ENCODE results near the gene CDK12. TPM values are rescaled to one million over a fixed set of nuclear protein-coding genes. Genes with fewer than 3 reads are reported as not detected.

Gene CDK12
- total RNA-seq, 1 experiment from 2014 or later = 51.2 TPM

DNA sequence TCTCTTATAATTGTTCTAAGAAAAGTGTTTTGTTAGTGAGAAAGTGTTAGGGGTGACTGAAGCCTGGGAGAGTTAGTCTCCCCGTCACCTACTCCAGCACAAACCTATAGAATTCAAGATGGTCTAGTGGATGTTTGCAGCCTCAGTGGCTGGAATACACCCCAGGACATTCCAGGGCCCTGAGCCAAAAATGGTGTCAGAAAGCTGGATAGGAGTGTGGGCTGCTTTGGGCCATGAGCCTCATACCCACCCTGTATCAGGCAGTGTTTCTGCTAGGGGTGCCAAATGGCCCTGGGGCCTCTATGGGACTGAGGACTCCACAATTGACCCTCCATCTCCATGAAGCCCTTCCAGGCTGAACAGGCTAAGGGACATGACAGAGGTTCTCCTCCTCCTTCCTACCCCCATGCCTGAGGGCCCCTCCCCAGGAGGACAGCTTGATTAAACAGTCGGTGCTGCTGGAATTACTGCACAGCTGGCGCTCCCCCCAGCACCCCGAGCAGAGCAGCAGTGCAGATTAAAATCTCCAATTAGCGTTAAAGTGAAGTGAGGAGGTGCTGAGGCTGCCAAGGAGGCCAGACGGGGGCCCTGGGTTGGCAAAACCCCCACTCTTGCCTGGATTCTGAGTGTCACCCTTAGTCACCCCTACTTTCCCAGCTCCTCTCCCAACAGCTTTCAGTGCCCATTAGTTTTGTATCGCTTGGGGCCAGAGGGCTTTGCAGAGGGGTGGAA is 87.4 kb downstream of the CDK12 start:
- RAD21 ChIA-PET (ENCODE audit: low non-redundant PET in 1 of 2, low total read pairs in 2 of 2, uncharacterized antibody in 2 of 2, unreplicated experiment in 2 of 2) = interaction anchor here (1.0 to 1.3 kb wide), 3 partner anchors 73 to 75 kb away, joined by 4 to 6 read pairs (median 5); no protein-coding TSS in a partner anchor

More for the DNA sequence above, 87.4 kb downstream of the CDK12 start:
- H3K79me2 ChIP-seq (ENCODE audit: insufficient read depth, low read length) = no peaks in the 10 kb centered on the region
- no peak for DNase-seq (ENCODE audit: low read depth, low spot score)
- intact Hi-C loops (cut with micrococcal nuclease) = loop anchor here (1.0 to 5.0 kb wide), 3 partner anchors 75 to 206 kb away; no protein-coding TSS in a partner anchor
- H4K20me1 ChIP-seq (ENCODE audit: insufficient read depth) = no peaks in the 10 kb centered on the region
- ATAC-seq = no peak
- H3K4me2 ChIP-seq (ENCODE audit: low read length) = no peak overlapping the region
- no peaks in the 10 kb centered on the region for H3K9me3 ChIP-seq (ENCODE audit: control insufficient read depth in 1 of 2, insufficient read depth in 1 of 2, low read depth in 1 of 2, low read length in 2 of 2)
- H3K9me2 ChIP-seq (ENCODE audit: insufficient read depth) = no peaks in the 10 kb centered on the region
- H2AFZ ChIP-seq (ENCODE audit: low read depth, low read length, poor library complexity, severe bottlenecking) = no peak overlapping the region
- no peak overlapping the region for H3K9ac ChIP-seq (ENCODE audit: low read length)
- H3K4me1 ChIP-seq (ENCODE audit: control insufficient read depth in 1 of 2, insufficient read depth in 2 of 2, low read length in 2 of 2) = peaks cover 0 to 7% of the 10 kb centered on the region in 2 experiments; a peak in 2 of 4 replicates
- no TSS peak for BruUV-seq (replicated peaks)
- H3K4me3 ChIP-seq (replicated peaks in 1 of 2; ENCODE audit: low read depth in 1 of 2, low read length in 2 of 2) = no peak overlapping the region
- TF ChIP-seq CBX3 (IDR thresholded peaks at IDR 0.05; ENCODE audit: low read depth) = no peak
- TF ChIP-seq, protein P1, sequence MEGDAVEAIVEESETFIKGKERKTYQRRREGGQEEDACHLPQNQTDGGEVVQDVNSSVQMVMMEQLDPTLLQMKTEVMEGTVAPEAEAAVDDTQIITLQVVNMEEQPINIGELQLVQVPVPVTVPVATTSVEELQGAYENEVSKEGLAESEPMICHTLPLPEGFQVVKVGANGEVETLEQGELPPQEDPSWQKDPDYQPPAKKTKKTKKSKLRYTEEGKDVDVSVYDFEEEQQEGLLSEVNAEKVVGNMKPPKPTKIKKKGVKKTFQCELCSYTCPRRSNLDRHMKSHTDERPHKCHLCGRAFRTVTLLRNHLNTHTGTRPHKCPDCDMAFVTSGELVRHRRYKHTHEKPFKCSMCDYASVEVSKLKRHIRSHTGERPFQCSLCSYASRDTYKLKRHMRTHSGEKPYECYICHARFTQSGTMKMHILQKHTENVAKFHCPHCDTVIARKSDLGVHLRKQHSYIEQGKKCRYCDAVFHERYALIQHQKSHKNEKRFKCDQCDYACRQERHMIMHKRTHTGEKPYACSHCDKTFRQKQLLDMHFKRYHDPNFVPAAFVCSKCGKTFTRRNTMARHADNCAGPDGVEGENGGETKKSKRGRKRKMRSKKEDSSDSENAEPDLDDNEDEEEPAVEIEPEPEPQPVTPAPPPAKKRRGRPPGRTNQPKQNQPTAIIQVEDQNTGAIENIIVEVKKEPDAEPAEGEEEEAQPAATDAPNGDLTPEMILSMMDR (IDR thresholded peaks at IDR 0.05 in 2 of 3, conservative IDR thresholded peaks at IDR 0.05 in 1 of 3; ENCODE audit: borderline replicate concordance in 1 of 3, insufficient read depth in 1 of 3, low read depth in 2 of 3, low read length in 2 of 3) = no peak
- TF ChIP-seq SRF (IDR thresholded peaks at IDR 0.05; ENCODE audit: low read depth) = no peak
- no peak for TF ChIP-seq EZH2 (IDR thresholded peaks at IDR 0.05)
- no peak for TF ChIP-seq ZNF274 (IDR thresholded peaks at IDR 0.05; ENCODE audit: low read depth, low read length)
- TF ChIP-seq CEBPB (IDR thresholded peaks at IDR 0.05; ENCODE audit: low read depth) = no peak
- no peak for TF ChIP-seq POLR2A (IDR thresholded peaks at IDR 0.05; ENCODE audit: borderline replicate concordance, extremely low read depth, insufficient read depth, insufficient read length)
- TF ChIP-seq SIN3A (IDR thresholded peaks at IDR 0.05; ENCODE audit: low read depth) = no peak
- no peak for TF ChIP-seq RAD21 (IDR thresholded peaks at IDR 0.05; ENCODE audit: low read depth)
- no peak for TF ChIP-seq YY1 (IDR thresholded peaks at IDR 0.05; ENCODE audit: extremely low read depth, insufficient replicate concordance, low read depth, low read length)
- no peak for TF ChIP-seq ELF1 (IDR thresholded peaks at IDR 0.05; ENCODE audit: borderline replicate concordance, low read depth)
- TF ChIP-seq, protein P2, sequence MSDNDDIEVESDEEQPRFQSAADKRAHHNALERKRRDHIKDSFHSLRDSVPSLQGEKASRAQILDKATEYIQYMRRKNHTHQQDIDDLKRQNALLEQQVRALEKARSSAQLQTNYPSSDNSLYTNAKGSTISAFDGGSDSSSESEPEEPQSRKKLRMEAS (IDR thresholded peaks at IDR 0.05) = no peak
- no peak for TF ChIP-seq SP1 (IDR thresholded peaks at IDR 0.05; ENCODE audit: low read depth)
- TF ChIP-seq JUND (IDR thresholded peaks at IDR 0.05) = no peak
- TF ChIP-seq, protein P3, sequence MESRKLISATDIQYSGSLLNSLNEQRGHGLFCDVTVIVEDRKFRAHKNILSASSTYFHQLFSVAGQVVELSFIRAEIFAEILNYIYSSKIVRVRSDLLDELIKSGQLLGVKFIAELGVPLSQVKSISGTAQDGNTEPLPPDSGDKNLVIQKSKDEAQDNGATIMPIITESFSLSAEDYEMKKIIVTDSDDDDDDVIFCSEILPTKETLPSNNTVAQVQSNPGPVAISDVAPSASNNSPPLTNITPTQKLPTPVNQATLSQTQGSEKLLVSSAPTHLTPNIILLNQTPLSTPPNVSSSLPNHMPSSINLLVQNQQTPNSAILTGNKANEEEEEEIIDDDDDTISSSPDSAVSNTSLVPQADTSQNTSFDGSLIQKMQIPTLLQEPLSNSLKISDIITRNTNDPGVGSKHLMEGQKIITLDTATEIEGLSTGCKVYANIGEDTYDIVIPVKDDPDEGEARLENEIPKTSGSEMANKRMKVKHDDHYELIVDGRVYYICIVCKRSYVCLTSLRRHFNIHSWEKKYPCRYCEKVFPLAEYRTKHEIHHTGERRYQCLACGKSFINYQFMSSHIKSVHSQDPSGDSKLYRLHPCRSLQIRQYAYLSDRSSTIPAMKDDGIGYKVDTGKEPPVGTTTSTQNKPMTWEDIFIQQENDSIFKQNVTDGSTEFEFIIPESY (IDR thresholded peaks at IDR 0.05; ENCODE audit: extremely low read depth, insufficient replicate concordance, low read length) = no peak
- TF ChIP-seq POLR2AphosphoS5 (IDR thresholded peaks at IDR 0.05; ENCODE audit: low read depth, low read length) = no peak
- no peaks in the 10 kb centered on the region for H3K27me3 ChIP-seq (ENCODE audit: insufficient read depth, low read length)
- ChIA-PET POLR2A (interaction anchor here (1.2 kb wide), 1 partner anchor 342 kb away, joined by 4 read pairs; no protein-coding TSS in a partner anchor), CTCF (interaction anchor here (1.2 to 3.6 kb wide), 11 partner anchors 11 to 349 kb away, joined by 3 to 58 read pairs (median 7); no protein-coding TSS in a partner anchor)
- peaks cover 0 to 6% of the 10 kb centered on the region in 2 experiments; a peak in 2 of 4 replicates for H3K36me3 ChIP-seq (ENCODE audit: control insufficient read depth in 1 of 2, insufficient read depth in 2 of 2, low read length in 2 of 2)
- H3K27ac ChIP-seq (ENCODE audit: low read depth, low read length) = no peak overlapping the region
